IPS-15b (cell line): ENCODE measurements around the gene PKP4.
"Not testable (repeated sequence)": the region's sequence is repeated elsewhere in the genome, so short reads cannot be mapped to it uniquely, and the experiment has no call there.

ENCODE experiments used
- H3K27me3 ChIP-seq: one replicate; pipeline ENCODE4 v1.6.1; 2013; ENCODE audit warnings: low read length; ENCODE audit not compliant: control insufficient read depth, insufficient read depth
- H3K36me3 ChIP-seq: one replicate; pipeline ENCODE4 v1.6.1; 2013; ENCODE audit warnings: low read length; ENCODE audit not compliant: control insufficient read depth, insufficient read depth
- H3K4me1 ChIP-seq: one replicate; pipeline ENCODE4 v1.6.1; 2013; ENCODE audit warnings: mild to moderate bottlenecking, low read length; ENCODE audit not compliant: control insufficient read depth, insufficient read depth
- H3K4me3 ChIP-seq: one replicate; pipeline ENCODE4 v1.5.1; 2013; ENCODE audit warnings: low read depth, low read length
- H3K9ac ChIP-seq: one replicate; pipeline ENCODE4 v1.6.1; 2013; ENCODE audit warnings: low read depth, mild to moderate bottlenecking, low read length
- H3K9me3 ChIP-seq: one replicate; pipeline ENCODE4 v1.6.1; 2013; ENCODE audit warnings: mild to moderate bottlenecking, low read length; ENCODE audit not compliant: control insufficient read depth, insufficient read depth

The PKP4 gene

GRCh38 chr2:158699323-158699722 lies 242.6 kb downstream of the PKP4 start:
- no peaks in the 10 kb centered on the region for H3K36me3 ChIP-seq
- H3K4me3 ChIP-seq: no peak overlapping the region
- no peak overlapping the region for H3K9ac ChIP-seq
- peaks cover 2% of the 10 kb centered on the region for H3K4me1 ChIP-seq
- H3K27me3 ChIP-seq: no peaks in the 10 kb centered on the region
- no peaks in the 10 kb centered on the region for H3K9me3 ChIP-seq

GRCh38 chr2:158701101-158701500 lies 244.3 kb downstream of the PKP4 start:
- Histone ChIP-seq H3K4me3 (no peak overlapping the region), H3K27me3 (no peaks in the 10 kb centered on the region), H3K4me1 (peaks cover 2% of the 10 kb centered on the region), H3K36me3 (no peaks in the 10 kb centered on the region), H3K9me3 (no peaks in the 10 kb centered on the region), H3K9ac (no peak overlapping the region)

GRCh38 chr2:158702740-158703139 lies 246.0 kb downstream of the PKP4 start:
- H3K27me3 ChIP-seq: no peaks in the 10 kb centered on the region
- no peak overlapping the region for H3K4me3 ChIP-seq
- no peak overlapping the region for H3K9ac ChIP-seq
- no peaks in the 10 kb centered on the region for H3K36me3 ChIP-seq
- H3K4me1 ChIP-seq: peaks cover 2% of the 10 kb centered on the region
- H3K9me3 ChIP-seq: no peaks in the 10 kb centered on the region

- not testable (repeated sequence) for H3K27me3 ChIP-seq, H3K36me3 ChIP-seq, H3K4me1 ChIP-seq, H3K4me3 ChIP-seq, H3K9me3 ChIP-seq, H3K9ac ChIP-seq
Observed at GRCh38 chr2:158704724-158705465, 248.1 kb downstream of the PKP4 start.

- no peaks in the 10 kb centered on the region for H3K9me3 ChIP-seq
- no peak overlapping the region for H3K9ac ChIP-seq
- no peaks in the 10 kb centered on the region for H3K36me3 ChIP-seq
Observed at GRCh38 chr2:158712791-158713522, 256.2 kb downstream of the PKP4 start.

GRCh38 chr2:158713523-158714138 lies 256.9 kb downstream of the PKP4 start:
- no peak overlapping the region for H3K9ac ChIP-seq

More at GRCh38 chr2:158712791-158713522, 256.2 kb downstream of the PKP4 start:
- Histone ChIP-seq H3K4me1 (no peaks in the 10 kb centered on the region), H3K27me3 (no peaks in the 10 kb centered on the region), H3K4me3 (no peak overlapping the region)

GRCh38 chr2:158714420-158714819 lies 257.7 kb downstream of the PKP4 start:
- no peak overlapping the region for H3K9ac ChIP-seq
- H3K4me3 ChIP-seq: no peak overlapping the region
- no peaks in the 10 kb centered on the region for H3K9me3 ChIP-seq
- H3K4me1 ChIP-seq: no peaks in the 10 kb centered on the region
- H3K27me3 ChIP-seq: no peaks in the 10 kb centered on the region
- H3K36me3 ChIP-seq: no peaks in the 10 kb centered on the region

More at GRCh38 chr2:158713523-158714138, 256.9 kb downstream of the PKP4 start:
- Histone ChIP-seq H3K27me3 (no peaks in the 10 kb centered on the region), H3K36me3 (no peaks in the 10 kb centered on the region), H3K4me1 (no peaks in the 10 kb centered on the region), H3K4me3 (no peak overlapping the region), H3K9me3 (no peaks in the 10 kb centered on the region)

- Histone ChIP-seq H3K4me3 (no peak overlapping the region), H3K36me3 (no peaks in the 10 kb centered on the region), H3K9me3 (no peaks in the 10 kb centered on the region), H3K27me3 (no peaks in the 10 kb centered on the region), H3K9ac (no peak overlapping the region), H3K4me1 (no peaks in the 10 kb centered on the region)
Observed at GRCh38 chr2:158715357-158715756, 258.6 kb downstream of the PKP4 start.

GRCh38 chr2:158716121-158716791 lies 259.5 kb downstream of the PKP4 start:
- Histone ChIP-seq H3K9ac (no peak overlapping the region), H3K27me3 (no peaks in the 10 kb centered on the region), H3K36me3 (no peaks in the 10 kb centered on the region), H3K4me3 (no peak overlapping the region), H3K9me3 (no peaks in the 10 kb centered on the region), H3K4me1 (no peaks in the 10 kb centered on the region)

GRCh38 chr2:158716921-158717320 lies 260.2 kb downstream of the PKP4 start:
- H3K27me3 ChIP-seq: no peaks in the 10 kb centered on the region
- H3K9me3 ChIP-seq: no peaks in the 10 kb centered on the region
- H3K9ac ChIP-seq: peak overlapping the region; percentile 17
- no peaks in the 10 kb centered on the region for H3K36me3 ChIP-seq
- H3K4me3 ChIP-seq: no peak overlapping the region
- no peaks in the 10 kb centered on the region for H3K4me1 ChIP-seq

- H3K4me1 ChIP-seq: no peaks in the 10 kb centered on the region
- no peaks in the 10 kb centered on the region for H3K9me3 ChIP-seq
- no peaks in the 10 kb centered on the region for H3K36me3 ChIP-seq
- H3K4me3 ChIP-seq: no peak overlapping the region
- no peak overlapping the region for H3K9ac ChIP-seq
- no peaks in the 10 kb centered on the region for H3K27me3 ChIP-seq
Observed at GRCh38 chr2:158717366-158718195, 260.8 kb downstream of the PKP4 start.
